WI38 (cell line): ENCODE data around the gene ABTB1.

Source experiments
- H3K4me3 ChIP-seq: 2 replicates; pipeline ENCODE4 v1.5.1; 2011; ENCODE audit warnings: low read depth, mild to moderate bottlenecking, control low read depth, low read length
- TF ChIP-seq, protein P1 (sequence below): IDR thresholded peaks from 2 replicates; pipeline ENCODE4 v1.5.1; 2012; ENCODE audit warnings: low read depth, mild to moderate bottlenecking, control low read depth, low read length

The ABTB1 gene

DNA sequence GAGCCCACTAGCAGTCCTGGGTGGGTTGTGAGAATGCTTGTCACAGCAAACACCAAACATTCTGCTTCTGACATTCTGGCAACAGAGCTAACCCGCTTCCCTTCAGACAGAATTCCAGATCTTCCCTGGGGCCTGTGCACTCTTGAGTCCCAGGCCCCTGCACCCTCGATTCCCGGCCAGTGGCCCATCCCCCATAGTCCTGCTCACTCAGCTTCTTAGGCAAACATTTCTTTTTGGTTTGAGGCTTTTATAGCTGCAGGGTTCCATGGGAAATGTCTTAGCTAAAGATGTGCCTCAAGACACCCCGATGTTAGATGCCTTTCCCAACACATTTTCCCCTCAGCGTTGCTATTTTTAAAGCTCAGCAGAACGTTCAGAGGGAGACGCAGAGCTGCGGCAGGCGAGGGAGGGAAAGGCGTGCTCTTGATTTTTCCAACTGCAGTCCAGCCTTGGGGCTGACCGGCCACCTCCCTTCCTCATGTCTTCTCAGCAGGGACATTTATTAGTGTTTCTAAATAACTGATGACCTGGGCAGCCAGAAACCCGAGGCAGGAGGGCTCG, 35.2 kb downstream of the ABTB1 start:
- TF ChIP-seq, protein P1, sequence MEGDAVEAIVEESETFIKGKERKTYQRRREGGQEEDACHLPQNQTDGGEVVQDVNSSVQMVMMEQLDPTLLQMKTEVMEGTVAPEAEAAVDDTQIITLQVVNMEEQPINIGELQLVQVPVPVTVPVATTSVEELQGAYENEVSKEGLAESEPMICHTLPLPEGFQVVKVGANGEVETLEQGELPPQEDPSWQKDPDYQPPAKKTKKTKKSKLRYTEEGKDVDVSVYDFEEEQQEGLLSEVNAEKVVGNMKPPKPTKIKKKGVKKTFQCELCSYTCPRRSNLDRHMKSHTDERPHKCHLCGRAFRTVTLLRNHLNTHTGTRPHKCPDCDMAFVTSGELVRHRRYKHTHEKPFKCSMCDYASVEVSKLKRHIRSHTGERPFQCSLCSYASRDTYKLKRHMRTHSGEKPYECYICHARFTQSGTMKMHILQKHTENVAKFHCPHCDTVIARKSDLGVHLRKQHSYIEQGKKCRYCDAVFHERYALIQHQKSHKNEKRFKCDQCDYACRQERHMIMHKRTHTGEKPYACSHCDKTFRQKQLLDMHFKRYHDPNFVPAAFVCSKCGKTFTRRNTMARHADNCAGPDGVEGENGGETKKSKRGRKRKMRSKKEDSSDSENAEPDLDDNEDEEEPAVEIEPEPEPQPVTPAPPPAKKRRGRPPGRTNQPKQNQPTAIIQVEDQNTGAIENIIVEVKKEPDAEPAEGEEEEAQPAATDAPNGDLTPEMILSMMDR, result no peak

GRCh38 chr3:127708837-127709236, 36.1 kb downstream of the ABTB1 start:
- no peak overlapping the region for H3K4me3 ChIP-seq
- TF ChIP-seq, protein P1, result no peak

More for the DNA sequence above, 35.2 kb downstream of the ABTB1 start:
- no peak overlapping the region for H3K4me3 ChIP-seq

DNA sequence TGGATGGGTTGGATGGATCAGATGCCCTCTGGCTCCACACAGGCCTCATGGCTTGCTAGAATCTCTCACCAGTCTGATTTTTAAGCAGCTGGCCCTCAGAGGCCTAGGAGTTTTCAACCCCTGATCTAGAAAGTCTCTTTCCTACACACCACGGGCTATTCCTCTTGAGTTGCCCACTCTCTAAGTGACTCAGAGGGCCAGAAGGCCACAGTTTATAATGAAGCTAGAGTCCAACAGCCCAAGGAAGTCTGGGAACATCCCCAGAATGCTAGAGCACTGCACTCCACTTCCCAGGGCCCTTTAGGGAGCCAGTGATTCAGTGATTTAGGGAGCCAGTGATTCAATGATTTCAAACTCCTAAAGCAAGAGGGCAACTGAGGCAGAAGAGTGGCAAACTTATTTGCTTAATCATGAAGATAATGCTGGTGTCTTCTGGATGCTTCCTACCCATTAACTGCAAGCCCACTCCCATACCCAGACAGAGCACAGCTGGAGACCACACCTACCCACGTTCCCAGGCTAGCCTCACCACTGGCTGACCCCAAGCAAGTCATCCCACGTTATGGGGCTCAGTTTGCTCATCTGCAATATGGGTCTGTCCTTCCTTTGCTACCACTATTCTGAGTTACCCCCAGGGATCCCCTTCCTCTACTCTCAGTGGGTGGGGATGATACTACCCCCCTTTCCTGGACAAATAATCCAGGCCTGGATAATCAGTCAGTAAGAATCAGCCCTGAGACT, 36.7 kb downstream of the ABTB1 start:
- H3K4me3 ChIP-seq, result no peak overlapping the region
- TF ChIP-seq, protein P1, result no peak

GRCh38 chr3:127710155-127710941, 37.6 kb downstream of the ABTB1 start:
- TF ChIP-seq, protein P1, result no peak
- no peak overlapping the region for H3K4me3 ChIP-seq

- TF ChIP-seq, protein P1, result no peak
- no peak overlapping the region for H3K4me3 ChIP-seq
Measured at GRCh38 chr3:127711021-127711695, 38.4 kb downstream of the ABTB1 start.

DNA sequence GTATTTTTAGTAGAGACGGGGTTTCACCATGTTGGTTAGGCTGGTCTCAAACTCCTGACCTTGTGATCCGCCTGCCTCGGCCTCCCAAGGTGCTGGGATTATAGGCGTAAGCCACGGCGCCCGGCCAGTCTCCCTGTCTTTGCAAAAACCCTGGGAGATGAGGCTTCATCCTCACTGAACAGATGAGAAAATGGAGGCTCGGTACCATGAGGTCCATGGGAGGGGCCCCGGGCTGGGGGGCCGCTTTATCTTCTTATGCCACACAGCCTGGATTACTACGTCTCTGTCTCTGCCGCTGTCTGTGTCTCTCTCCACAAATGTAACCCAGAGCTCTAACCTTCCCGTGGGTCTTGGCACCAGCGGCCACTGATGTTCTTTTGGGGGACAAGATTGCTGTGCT, 39.1 kb downstream of the ABTB1 start:
- no peak overlapping the region for H3K4me3 ChIP-seq
- TF ChIP-seq, protein P1, result no peak
